Measurements from ENCODE around the gene CYP26B1.
"Not testable (repeated sequence)": the region's sequence is repeated elsewhere in the genome, so short reads cannot be mapped to it uniquely, and the experiment has no call there.

Gene CYP26B1

GRCh38 chr2:72111061-72111460 is 36.6 kb downstream of the CYP26B1 start:
- DNase-seq (ENCODE audit: low read depth, low spot score): no peak

GRCh38 chr2:72109904-72110303 is 37.8 kb downstream of the CYP26B1 start:
- no peak for DNase-seq (ENCODE audit: low read depth, low spot score)

- no peak for DNase-seq (ENCODE audit: low read depth, low spot score)
Observed at GRCh38 chr2:72109291-72109690, 38.4 kb downstream of the CYP26B1 start.

GRCh38 chr2:72108121-72108520 is 39.5 kb downstream of the CYP26B1 start:
- DNase-seq (ENCODE audit: low read depth, low spot score): no peak

- DNase-seq (ENCODE audit: low read depth, low spot score): no peak
Observed at GRCh38 chr2:72106978-72107377, 40.7 kb downstream of the CYP26B1 start.

- no peak for DNase-seq (ENCODE audit: low read depth, low spot score)
Observed at GRCh38 chr2:72104821-72105588, 42.7 kb downstream of the CYP26B1 start.

- no peak for DNase-seq (ENCODE audit: low read depth, low spot score)
Observed at GRCh38 chr2:72103690-72104089, 44.0 kb downstream of the CYP26B1 start.

GRCh38 chr2:72103161-72103560 is 44.5 kb downstream of the CYP26B1 start:
- DNase-seq (ENCODE audit: low read depth, low spot score): no peak

- no peak for DNase-seq (ENCODE audit: low read depth, low spot score)
Observed at GRCh38 chr2:72098935-72099334, 48.7 kb downstream of the CYP26B1 start.

- DNase-seq (ENCODE audit: low read depth, low spot score): no peak
Observed at GRCh38 chr2:72097276-72097675, 50.4 kb downstream of the CYP26B1 start.

- no peak for DNase-seq (ENCODE audit: low read depth, low spot score)
Observed at GRCh38 chr2:72096181-72096580, 51.5 kb downstream of the CYP26B1 start.

GRCh38 chr2:72095364-72095763 is 52.3 kb downstream of the CYP26B1 start:
- no peak for DNase-seq (ENCODE audit: low read depth, low spot score)

GRCh38 chr2:72094701-72095100 is 53.0 kb downstream of the CYP26B1 start:
- DNase-seq (ENCODE audit: low read depth, low spot score): no peak

GRCh38 chr2:72092111-72092510 is 55.6 kb downstream of the CYP26B1 start:
- no peak for DNase-seq (ENCODE audit: low read depth, low spot score)

- no peak for DNase-seq (ENCODE audit: low read depth, low spot score)
Observed at GRCh38 chr2:72090781-72091482, 56.7 kb downstream of the CYP26B1 start.

- DNase-seq (ENCODE audit: low read depth, low spot score): no peak
Observed at GRCh38 chr2:72090271-72090720, 57.4 kb downstream of the CYP26B1 start.

- no peak for DNase-seq (ENCODE audit: low read depth, low spot score)
Observed at GRCh38 chr2:72089537-72089936, 58.1 kb downstream of the CYP26B1 start.

GRCh38 chr2:72089028-72089427 is 58.6 kb downstream of the CYP26B1 start:
- DNase-seq (ENCODE audit: low read depth, low spot score): no peak

- DNase-seq (ENCODE audit: low read depth, low spot score): not testable (repeated sequence)
Observed at GRCh38 chr2:72086871-72087633, 60.6 kb downstream of the CYP26B1 start.

GRCh38 chr2:72085513-72085912 is 62.1 kb downstream of the CYP26B1 start:
- DNase-seq (ENCODE audit: low read depth, low spot score): no peak

- DNase-seq (ENCODE audit: low read depth, low spot score): no peak
Observed at GRCh38 chr2:72085036-72085435, 62.6 kb downstream of the CYP26B1 start.

- DNase-seq (ENCODE audit: low read depth, low spot score): peak; percentile 74
Observed at GRCh38 chr2:72084584-72084976, 63.1 kb downstream of the CYP26B1 start.
